Nephron progenitor cell (in vitro differentiated cells): ENCODE measurements around the gene CCDC148.
"Not testable (repeated sequence)": the region's sequence is repeated elsewhere in the genome, so short reads cannot be mapped to it uniquely, and the experiment has no call there.

Experiments
- DNase-seq: peaks from one replicate; pipeline ENCODE4 v3.0.0; 2021
- H3K27ac Mint-ChIP-seq: 2 replicates; pipeline ENCODE4 v1.8.0; 2021; ENCODE audit warnings: mild to moderate bottlenecking, moderate library complexity, mixed read lengths
- H3K27me3 Mint-ChIP-seq: 2 replicates; pipeline ENCODE4 v1.8.0; 2021; ENCODE audit warnings: mild to moderate bottlenecking, low read depth, mixed read lengths; ENCODE audit not compliant: poor library complexity
- H3K36me3 Mint-ChIP-seq: 2 replicates; pipeline ENCODE4 v1.8.0; 2021; ENCODE audit warnings: low read depth, mixed read lengths
- H3K4me1 Mint-ChIP-seq: 2 replicates; pipeline ENCODE4 v1.8.0; 2021; ENCODE audit warnings: mixed read lengths
- H3K4me3 Mint-ChIP-seq: 2 replicates; pipeline ENCODE4 v1.8.0; 2021; ENCODE audit warnings: mild to moderate bottlenecking, moderate library complexity, mixed read lengths
- H3K9me3 Mint-ChIP-seq: 2 replicates; pipeline ENCODE4 v1.8.0; 2021; ENCODE audit warnings: mild to moderate bottlenecking, moderate library complexity, mixed read lengths
- TF ChIP-seq, protein P1 (sequence below): fragments of 200-600 bp; sonication (generic); IDR thresholded peaks from 2 replicates; pipeline ENCODE4 v1.5.0; 2021; ENCODE audit warnings: antibody characterized with exemption

The CCDC148 gene

DNA sequence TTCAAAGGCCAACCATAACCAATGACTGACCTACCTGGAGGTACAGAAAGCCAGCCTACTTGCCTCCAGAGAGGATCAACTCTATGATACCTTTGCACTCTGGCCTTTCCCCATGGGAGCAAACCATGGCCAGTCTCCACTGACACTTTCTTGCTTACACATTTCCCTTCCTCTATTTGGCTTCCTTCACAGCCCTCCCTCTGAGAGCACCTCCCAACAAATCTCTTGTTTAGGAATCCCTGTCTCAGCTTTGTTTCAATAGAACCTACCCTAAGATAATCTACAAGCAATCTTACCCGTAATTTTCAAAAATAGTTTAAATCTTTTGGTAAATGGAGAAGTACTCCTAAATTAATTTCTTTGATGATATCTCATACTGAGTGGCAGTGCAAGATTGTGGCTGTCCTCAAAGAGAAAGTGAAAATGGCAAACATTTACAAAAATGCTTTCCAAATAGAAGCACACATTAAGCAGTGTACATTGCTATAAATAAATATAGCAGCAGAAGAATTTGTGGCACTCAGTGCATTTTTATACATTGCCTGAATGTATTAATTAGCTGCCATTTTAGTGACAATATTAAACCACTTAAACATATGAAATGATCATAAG lies 140.6 kb downstream of the CCDC148 start:
- Mint-ChIP-seq H3K9me3 (peaks cover 5% of the 10 kb centered on the region), H3K27me3 (no peaks in the 10 kb centered on the region), H3K27ac (no peak overlapping the region), H3K36me3 (peaks cover 5% of the 10 kb centered on the region), H3K4me1 (peaks cover 5% of the 10 kb centered on the region), H3K4me3 (no peak overlapping the region)
- TF ChIP-seq, protein P1, sequence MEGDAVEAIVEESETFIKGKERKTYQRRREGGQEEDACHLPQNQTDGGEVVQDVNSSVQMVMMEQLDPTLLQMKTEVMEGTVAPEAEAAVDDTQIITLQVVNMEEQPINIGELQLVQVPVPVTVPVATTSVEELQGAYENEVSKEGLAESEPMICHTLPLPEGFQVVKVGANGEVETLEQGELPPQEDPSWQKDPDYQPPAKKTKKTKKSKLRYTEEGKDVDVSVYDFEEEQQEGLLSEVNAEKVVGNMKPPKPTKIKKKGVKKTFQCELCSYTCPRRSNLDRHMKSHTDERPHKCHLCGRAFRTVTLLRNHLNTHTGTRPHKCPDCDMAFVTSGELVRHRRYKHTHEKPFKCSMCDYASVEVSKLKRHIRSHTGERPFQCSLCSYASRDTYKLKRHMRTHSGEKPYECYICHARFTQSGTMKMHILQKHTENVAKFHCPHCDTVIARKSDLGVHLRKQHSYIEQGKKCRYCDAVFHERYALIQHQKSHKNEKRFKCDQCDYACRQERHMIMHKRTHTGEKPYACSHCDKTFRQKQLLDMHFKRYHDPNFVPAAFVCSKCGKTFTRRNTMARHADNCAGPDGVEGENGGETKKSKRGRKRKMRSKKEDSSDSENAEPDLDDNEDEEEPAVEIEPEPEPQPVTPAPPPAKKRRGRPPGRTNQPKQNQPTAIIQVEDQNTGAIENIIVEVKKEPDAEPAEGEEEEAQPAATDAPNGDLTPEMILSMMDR, result no peak
- DNase-seq, result no peak

DNA sequence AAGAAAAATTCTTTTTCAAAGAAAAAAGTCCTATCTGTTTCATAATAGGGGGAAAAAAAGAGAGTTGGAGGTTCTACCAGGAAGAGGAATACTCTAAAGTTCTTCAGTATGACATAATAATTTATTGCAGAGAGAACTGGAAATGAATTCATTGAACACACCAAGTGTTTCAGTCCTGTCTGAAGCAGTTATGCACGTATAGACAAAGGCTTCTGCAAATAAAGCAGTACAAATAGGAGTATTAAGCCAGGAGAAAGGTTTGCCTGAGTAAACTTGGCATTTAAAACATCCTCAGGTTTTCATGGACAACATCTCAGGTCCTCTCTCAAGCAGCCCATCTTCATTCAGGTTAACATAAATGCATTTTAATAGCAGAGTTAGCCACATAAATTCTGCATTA lies 141.6 kb downstream of the CCDC148 start:
- Mint-ChIP-seq H3K27me3 (no peaks in the 10 kb centered on the region), H3K4me1 (peaks cover 5% of the 10 kb centered on the region), H3K36me3 (peaks cover 9% of the 10 kb centered on the region), H3K4me3 (no peak overlapping the region), H3K9me3 (peaks cover 7% of the 10 kb centered on the region), H3K27ac (no peak overlapping the region)
- TF ChIP-seq, protein P1, result no peak
- no peak for DNase-seq

DNA sequence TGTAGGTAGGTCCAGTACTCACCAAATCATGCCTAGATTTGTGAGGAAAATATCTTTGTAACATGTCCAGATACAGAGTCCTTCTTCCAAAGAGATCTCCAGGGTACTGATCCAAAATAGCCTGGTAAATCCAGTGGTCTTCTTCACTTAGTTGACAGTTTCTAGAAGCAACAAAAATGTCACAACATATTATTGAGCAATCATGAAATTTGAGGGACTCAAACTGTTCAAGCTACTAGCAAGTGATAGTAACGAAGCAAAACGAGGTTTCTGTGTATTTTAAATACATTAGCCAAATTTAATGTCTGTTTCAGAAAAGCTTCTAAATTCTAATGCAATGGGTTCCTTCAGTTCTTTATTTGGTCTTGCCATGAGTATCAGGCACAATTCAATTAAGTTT lies 142.8 kb downstream of the CCDC148 start:
- Mint-ChIP-seq H3K4me1 (peaks cover 5% of the 10 kb centered on the region), H3K9me3 (peaks cover 7% of the 10 kb centered on the region), H3K27ac (no peak overlapping the region), H3K27me3 (no peaks in the 10 kb centered on the region), H3K36me3 (peaks cover 9% of the 10 kb centered on the region), H3K4me3 (no peak overlapping the region)
- no peak for DNase-seq
- TF ChIP-seq, protein P1, result no peak

DNA sequence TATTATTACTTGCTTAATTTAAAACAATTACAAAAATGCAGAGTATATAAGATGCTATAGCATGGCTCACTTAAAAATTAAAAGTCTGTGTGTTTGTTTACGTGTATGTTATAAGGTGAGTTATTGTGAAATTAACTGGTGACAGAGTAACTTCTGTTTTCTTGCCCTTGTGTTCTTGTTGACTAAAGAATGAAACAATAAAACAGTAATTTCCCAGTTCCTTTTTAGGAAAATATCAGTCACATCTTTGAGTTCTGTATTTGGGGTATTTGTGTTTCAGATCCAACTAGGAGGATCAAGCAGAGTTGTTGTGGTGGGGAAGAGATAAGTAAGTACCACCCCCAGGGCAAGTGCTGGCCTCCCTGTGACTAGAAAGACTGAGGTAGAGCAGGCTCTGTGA lies 143.6 kb downstream of the CCDC148 start:
- H3K36me3 Mint-ChIP-seq, result peaks cover 9% of the 10 kb centered on the region
- no peak overlapping the region for H3K27ac Mint-ChIP-seq
- TF ChIP-seq, protein P1, result no peak
- no peak overlapping the region for H3K4me3 Mint-ChIP-seq
- peaks cover 7% of the 10 kb centered on the region for H3K9me3 Mint-ChIP-seq
- no peak for DNase-seq
- peaks cover 3% of the 10 kb centered on the region for H3K4me1 Mint-ChIP-seq
- H3K27me3 Mint-ChIP-seq, result no peaks in the 10 kb centered on the region

DNA sequence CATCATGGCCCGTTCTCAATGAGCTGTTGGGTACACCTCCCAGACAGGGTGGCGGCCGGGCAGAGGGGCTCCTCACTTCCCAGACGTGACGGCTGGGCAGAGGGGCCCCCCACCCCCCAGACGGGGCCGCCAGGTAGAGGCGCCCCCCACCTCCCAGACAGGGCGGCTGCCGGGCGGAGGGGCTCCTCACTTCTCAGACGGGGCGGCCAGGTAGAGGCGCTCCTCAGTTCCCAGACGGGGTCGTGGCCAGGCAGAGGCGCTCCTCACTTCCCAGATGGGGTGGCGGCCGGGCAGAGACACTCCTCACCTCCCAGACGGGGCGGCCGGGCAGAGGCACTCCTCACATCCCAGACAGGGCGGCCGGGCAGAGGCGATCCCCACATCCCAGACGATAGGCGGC lies 146.1 kb downstream of the CCDC148 start:
- not testable (repeated sequence) for H3K27me3 Mint-ChIP-seq

DNA sequence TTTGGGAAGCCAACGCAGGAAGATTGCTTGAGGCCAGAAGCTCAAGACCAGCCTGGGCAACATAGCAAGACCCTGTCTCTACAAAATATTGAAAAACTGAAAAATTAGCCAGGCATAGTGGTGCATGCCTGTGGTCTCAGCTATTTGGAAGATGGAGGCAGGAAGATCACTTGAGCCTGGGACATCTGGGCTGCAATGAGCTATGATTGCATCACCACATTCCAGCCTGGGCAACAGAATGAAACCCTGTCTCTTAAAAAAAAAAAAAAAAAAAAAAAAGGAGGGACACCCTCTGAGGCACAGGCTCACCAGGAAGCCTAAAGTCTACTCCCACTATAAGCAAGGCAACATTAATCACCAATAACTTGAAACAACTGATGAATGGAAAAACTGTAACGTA lies 151.1 kb downstream of the CCDC148 start:
- TF ChIP-seq, protein P1, result no peak
- no peaks in the 10 kb centered on the region for H3K4me1 Mint-ChIP-seq
- no peaks in the 10 kb centered on the region for H3K27me3 Mint-ChIP-seq
- H3K4me3 Mint-ChIP-seq, result no peak overlapping the region
- H3K27ac Mint-ChIP-seq, result no peak overlapping the region
- peaks cover 4% of the 10 kb centered on the region for H3K36me3 Mint-ChIP-seq
- H3K9me3 Mint-ChIP-seq, result no peaks in the 10 kb centered on the region
- DNase-seq, result no peak

More for the DNA sequence above, 146.1 kb downstream of the CCDC148 start:
- H3K4me3 Mint-ChIP-seq, H3K4me1 Mint-ChIP-seq, H3K27ac Mint-ChIP-seq, H3K9me3 Mint-ChIP-seq, DNase-seq: not testable (repeated sequence)
- H3K36me3 Mint-ChIP-seq, result peaks cover 13% of the 10 kb centered on the region
